Hepatocyte (in vitro differentiated cells): ENCODE measurements around the gene THBS2. TPM values are rescaled to one million over a fixed set of nuclear protein-coding genes. Genes with fewer than 3 reads are reported as not detected.

ENCODE experiments used
- DNase-seq: peaks from one replicate; pipeline ENCODE4 v3.0.0-alpha.2; 2016; ENCODE audit warnings: low spot score
- H2AFZ ChIP-seq: fragments of 200-600 bp; sonication (generic); 2 replicates; pipeline ENCODE4 v1.6.0; 2016; ENCODE audit warnings: antibody characterized with exemption, mild to moderate bottlenecking
- H3K27ac ChIP-seq: fragments of 200-600 bp; sonication (generic); 2 replicates; pipeline ENCODE4 v1.5.1; 2016; ENCODE audit warnings: mild to moderate bottlenecking
- H3K27me3 ChIP-seq: fragments of 200-600 bp; sonication (generic); 2 replicates; pipeline ENCODE4 v1.6.1; 2016
- H3K36me3 ChIP-seq: fragments of 200-600 bp; sonication (generic); replicated peaks from 2 replicates; pipeline ENCODE4 v1.5.1; 2016; ENCODE audit warnings: low read depth; ENCODE audit not compliant: insufficient read depth
- H3K4me1 ChIP-seq: fragments of 200-600 bp; sonication (generic); 2 replicates; pipeline ENCODE4 v1.5.1; 2016; ENCODE audit warnings: mild to moderate bottlenecking, moderate library complexity; ENCODE audit not compliant: insufficient read depth
- H3K4me2 ChIP-seq: fragments of 200-600 bp; sonication (generic); 2 replicates; pipeline ENCODE4 v1.6.0; 2016
- H3K4me3 ChIP-seq: fragments of 200-600 bp; sonication (generic); 2 replicates; pipeline ENCODE4 v1.5.1; 2016; ENCODE audit warnings: mild to moderate bottlenecking
- H3K79me2 ChIP-seq: fragments of 200-600 bp; sonication (generic); 2 replicates; pipeline ENCODE4 v1.6.0; 2017; ENCODE audit warnings: mild to moderate bottlenecking
- H3K9me2 ChIP-seq: fragments of 200-600 bp; sonication (generic); replicated peaks from 2 replicates; pipeline ENCODE4 v1.6.0; 2017; ENCODE audit warnings: mild to moderate bottlenecking; ENCODE audit not compliant: insufficient read depth
- H3K9me3 ChIP-seq: fragments of 200-600 bp; sonication (generic); 2 replicates; pipeline ENCODE4 v1.5.1; 2016; ENCODE audit warnings: low read depth, mild to moderate bottlenecking
- H4K20me1 ChIP-seq: fragments of 200-600 bp; sonication (generic); 2 replicates; pipeline ENCODE4 v1.6.0; 2016; ENCODE audit warnings: mild to moderate bottlenecking; ENCODE audit not compliant: insufficient read depth, poor library complexity, severe bottlenecking
- CTCF ChIP-seq: fragments of 200-600 bp; sonication (generic); IDR thresholded peaks from 2 replicates; pipeline ENCODE4 v1.5.1; 2016; ENCODE audit warnings: antibody characterized with exemption, mild to moderate bottlenecking; ENCODE audit not compliant: poor library complexity
- EZH2 ChIP-seq: fragments of 200-600 bp; sonication (generic); IDR thresholded peaks from 2 replicates; pipeline ENCODE4 v1.6.1; 2016; ENCODE audit warnings: antibody characterized with exemption, mild to moderate bottlenecking, borderline replicate concordance
- EZH2phosphoT487 ChIP-seq: fragments of 200-600 bp; sonication (generic); IDR thresholded peaks from one replicate; pipeline ENCODE4 v1.6.1; 2018; ENCODE audit warnings: antibody characterized with exemption, mild to moderate bottlenecking, low read depth, moderate library complexity; ENCODE audit not compliant: unreplicated experiment, severe bottlenecking
- WGBS: methylation state at CpG from one replicate; pipeline ENCODE4 v1.1.6; 2016; ENCODE audit warnings: low lambda C conversion rate; ENCODE audit errors: missing lambda C conversion rate; 5-methylcytosine and 5-hydroxymethylcytosine counted together
- polyA plus RNA-seq: library from polyadenylated mRNA; unstranded; fragments of >200 nt; fragmentation: Nextera tagmentation; extraction: Ambion mirVana; gene quantifications from 2 replicates; pipeline ENCODE4 v1.2.1, GENCODE V29; 2016
- total RNA-seq: library from RNA; depleted of rRNA; stranded (reverse); fragments of >200 nt; gene quantifications from 2 replicates; pipeline ENCODE4 v1.2.3, GENCODE V29; 2014

THBS2 gene
- total and polyA plus RNA-seq, 2 experiments from 2014 or later: 3.9 to 5.5 TPM

- no peaks in the 10 kb centered on the region for H3K9me2 ChIP-seq
- no peaks in the 10 kb centered on the region for H3K36me3 ChIP-seq
- H3K27me3 ChIP-seq: no peaks in the 10 kb centered on the region
- 92% methylated on average over 25 of the region's 25 CpGs for WGBS
- H3K4me3 ChIP-seq: no peak overlapping the region
- no peaks in the 10 kb centered on the region for H3K79me2 ChIP-seq
- no peak overlapping the region for H3K27ac ChIP-seq
- TF ChIP-seq EZH2phosphoT487: no peak
- no peak for TF ChIP-seq CTCF
- TF ChIP-seq EZH2: no peak
- no peak overlapping the region for H2AFZ ChIP-seq
- no peaks in the 10 kb centered on the region for H3K4me1 ChIP-seq
- no peak overlapping the region for H3K4me2 ChIP-seq
- no peaks in the 10 kb centered on the region for H4K20me1 ChIP-seq
- DNase-seq: no peak
- H3K9me3 ChIP-seq: no peaks in the 10 kb centered on the region
These were observed 67.0 kb downstream of the THBS2 start for GRCh38 chr6:169186496-169187169.

DNA sequence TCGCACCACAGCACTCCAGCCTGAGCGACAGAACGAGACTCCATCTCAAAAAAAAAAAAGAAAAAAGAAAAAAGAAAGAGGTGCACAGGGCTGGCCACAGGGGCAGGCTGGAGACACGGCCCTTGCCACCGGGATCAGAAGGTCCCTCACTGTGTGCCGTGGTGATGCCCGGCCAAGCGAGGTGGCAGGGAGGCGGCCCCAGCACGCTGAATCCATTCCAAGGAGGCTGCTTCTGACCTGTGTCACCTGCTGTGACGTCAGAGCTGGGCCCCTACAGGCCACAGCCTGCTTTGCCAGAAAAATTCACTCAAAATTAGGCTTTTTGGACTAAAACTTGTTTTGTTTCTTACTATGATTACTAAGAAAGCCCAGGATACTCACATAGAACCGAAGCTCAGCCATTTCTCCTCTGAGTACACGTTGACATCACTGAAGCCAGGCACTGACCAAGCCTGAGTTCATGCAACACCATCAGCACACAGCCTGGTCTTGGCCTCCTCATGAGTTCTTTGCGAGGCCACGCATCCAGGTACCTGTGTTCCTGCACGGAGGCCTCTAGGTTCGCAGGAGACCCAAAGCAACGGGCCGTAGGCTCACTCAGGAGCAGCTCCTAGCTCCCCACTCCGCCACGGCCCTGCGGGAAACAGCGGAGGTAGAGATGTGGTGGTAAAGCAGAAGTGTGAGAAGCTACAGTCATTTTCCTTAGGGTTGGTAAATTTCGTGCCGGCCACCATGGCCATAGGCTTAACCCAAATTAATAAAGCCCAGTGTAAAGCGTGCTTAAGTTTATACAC is 67.8 kb downstream of the THBS2 start:
- no peak overlapping the region for H3K4me2 ChIP-seq
- H3K36me3 ChIP-seq: no peaks in the 10 kb centered on the region
- no peaks in the 10 kb centered on the region for H4K20me1 ChIP-seq
- no peaks in the 10 kb centered on the region for H3K4me1 ChIP-seq
- H3K27me3 ChIP-seq: no peaks in the 10 kb centered on the region
- no peak for DNase-seq
- H3K79me2 ChIP-seq: no peaks in the 10 kb centered on the region
- H3K9me3 ChIP-seq: no peaks in the 10 kb centered on the region
- TF ChIP-seq EZH2 (no peak), CTCF (no peak), EZH2phosphoT487 (no peak)
- H3K4me3 ChIP-seq: no peak overlapping the region
- no peak overlapping the region for H2AFZ ChIP-seq
- no peak overlapping the region for H3K27ac ChIP-seq
- no peaks in the 10 kb centered on the region for H3K9me2 ChIP-seq
- 87% methylated on average over 25 of the region's 26 CpGs for WGBS

- no peak overlapping the region for H3K27ac ChIP-seq
- no peak overlapping the region for H3K4me3 ChIP-seq
- no peaks in the 10 kb centered on the region for H3K79me2 ChIP-seq
- H4K20me1 ChIP-seq: no peaks in the 10 kb centered on the region
- no peak overlapping the region for H2AFZ ChIP-seq
- H3K27me3 ChIP-seq: no peaks in the 10 kb centered on the region
- no peak overlapping the region for H3K4me2 ChIP-seq
- DNase-seq: no peak
- no peaks in the 10 kb centered on the region for H3K9me3 ChIP-seq
- H3K4me1 ChIP-seq: no peaks in the 10 kb centered on the region
- no peak for TF ChIP-seq EZH2phosphoT487
- TF ChIP-seq EZH2: no peak
- no peak for TF ChIP-seq CTCF
- H3K9me2 ChIP-seq: no peaks in the 10 kb centered on the region
- 96% methylated on average over 20 of the region's 20 CpGs for WGBS
- no peaks in the 10 kb centered on the region for H3K36me3 ChIP-seq
These were observed 68.6 kb downstream of the THBS2 start for GRCh38 chr6:169185011-169185521.
